SK-N-SH treated with all-trans-retinoic acid at 6 μM for 48 hours (cell line): ENCODE results near the gene TRIM17.

Experiments used
- ATAC-seq: fragments of 200-7000 bp; cut with Tn5 transposase; 3 replicates; pipeline ENCODE4 v1.9.1; 2020; ENCODE audit warnings: mild to moderate bottlenecking, moderate library complexity
- ARNTL ChIP-seq: fragments of 450-650 bp; formaldehyde crosslinking; IDR thresholded peaks from 2 replicates; pipeline ENCODE4 v1.5.0; 2020; ENCODE audit warnings: low read depth, mild to moderate bottlenecking, moderate library complexity, borderline replicate concordance
- BACH2 ChIP-seq: fragments of 250-450 bp; sonication (Bioruptor Pico); IDR thresholded peaks from 2 replicates; pipeline ENCODE4 v1.9.0; 2021; ENCODE audit warnings: mild to moderate bottlenecking, borderline replicate concordance
- CSDC2 ChIP-seq: fragments of 250-450 bp; sonication (Bioruptor Pico); IDR thresholded peaks from 2 replicates; pipeline ENCODE4 v1.5.0; 2020; ENCODE audit warnings: mild to moderate bottlenecking, moderate library complexity
- ESRRG ChIP-seq: fragments of 250-450 bp; sonication (Bioruptor Pico); IDR thresholded peaks from 2 replicates; pipeline ENCODE4 v1.6.1; 2021; ENCODE audit warnings: mild to moderate bottlenecking
- GLIS3 ChIP-seq: fragments of 250-450 bp; sonication (Bioruptor Pico); IDR thresholded peaks from 2 replicates; pipeline ENCODE4 v1.5.0; 2020; ENCODE audit warnings: mild to moderate bottlenecking, moderate library complexity
- ISL1 ChIP-seq: fragments of 250-450 bp; sonication (Bioruptor Pico); IDR thresholded peaks from 2 replicates; pipeline ENCODE4 v2.1.2; 2022; ENCODE audit warnings: mild to moderate bottlenecking, moderate library complexity
- OSR1 ChIP-seq: fragments of 250-450 bp; sonication (Bioruptor Pico); IDR thresholded peaks from 2 replicates; pipeline ENCODE4 v1.8.0; 2022; ENCODE audit warnings: moderate library complexity, mild to moderate bottlenecking, inconsistent platforms
- PPARA ChIP-seq: fragments of 250-450 bp; sonication (Bioruptor Pico); IDR thresholded peaks from 2 replicates; pipeline ENCODE4 v1.5.0; 2020; ENCODE audit warnings: mild to moderate bottlenecking, borderline replicate concordance
- RARB ChIP-seq: fragments of 250-450 bp; sonication (Bioruptor Pico); IDR thresholded peaks from 2 replicates; pipeline ENCODE4 v1.8.0; 2021; ENCODE audit warnings: mild to moderate bottlenecking, moderate library complexity
- SNAI2 ChIP-seq: fragments of 250-450 bp; sonication (Bioruptor Pico); IDR thresholded peaks from 2 replicates; pipeline ENCODE4 v1.5.0; 2020; ENCODE audit warnings: mild to moderate bottlenecking, moderate library complexity
- TCF4 ChIP-seq: fragments of 250-450 bp; sonication (Bioruptor Pico); IDR thresholded peaks from 2 replicates; pipeline ENCODE4 v1.8.0; 2021; ENCODE audit warnings: mild to moderate bottlenecking, moderate library complexity, borderline replicate concordance
- TOX ChIP-seq: fragments of 250-450 bp; sonication (Bioruptor Pico); IDR thresholded peaks from 2 replicates; pipeline ENCODE4 v1.8.0; 2021; ENCODE audit warnings: mild to moderate bottlenecking, moderate library complexity, borderline replicate concordance
- ZC3H10 ChIP-seq: fragments of 250-450 bp; sonication (Bioruptor Pico); IDR thresholded peaks from 2 replicates; pipeline ENCODE4 v1.5.1; 2021; ENCODE audit warnings: mild to moderate bottlenecking, moderate library complexity
- ZFP3 ChIP-seq: fragments of 250-450 bp; sonication (Bioruptor Pico); IDR thresholded peaks from 2 replicates; pipeline ENCODE4 v1.5.0; 2020; ENCODE audit warnings: mild to moderate bottlenecking, moderate library complexity
- ZFP30 ChIP-seq: fragments of 450-650 bp; formaldehyde crosslinking; IDR thresholded peaks from 2 replicates; pipeline ENCODE4 v1.5.0; 2022; ENCODE audit warnings: mild to moderate bottlenecking, moderate library complexity
- ZNF565 ChIP-seq: fragments of 450-650 bp; formaldehyde crosslinking; conservative IDR thresholded peaks from 2 replicates; pipeline ENCODE4 v1.5.0; 2020; ENCODE audit warnings: low read depth, mild to moderate bottlenecking, moderate library complexity
- ZNF70 ChIP-seq: fragments of 450-650 bp; formaldehyde crosslinking; IDR thresholded peaks from 2 replicates; pipeline ENCODE4 v1.5.0; 2020; ENCODE audit warnings: mild to moderate bottlenecking, moderate library complexity
- ZNF8 ChIP-seq: fragments of 450-650 bp; formaldehyde crosslinking; IDR thresholded peaks from 2 replicates; pipeline ENCODE4 v1.5.0; 2020; ENCODE audit warnings: mild to moderate bottlenecking, moderate library complexity
- TF ChIP-seq, protein P1 (sequence below): fragments of 250-450 bp; sonication (Bioruptor Pico); IDR thresholded peaks from 2 replicates; pipeline ENCODE4 v1.5.1; 2021; ENCODE audit warnings: mild to moderate bottlenecking, moderate library complexity
- TF ChIP-seq, protein P2 (sequence below): fragments of 250-450 bp; sonication (Bioruptor Pico); IDR thresholded peaks from 2 replicates; pipeline ENCODE4 v1.8.0; 2021; ENCODE audit warnings: low read depth, mild to moderate bottlenecking, moderate library complexity, borderline replicate concordance
- TF ChIP-seq, protein P3 (sequence below): fragments of 250-450 bp; sonication (Bioruptor Pico); IDR thresholded peaks from 2 replicates; pipeline ENCODE4 v1.8.0; 2020; ENCODE audit warnings: mild to moderate bottlenecking, moderate library complexity, borderline replicate concordance

Gene TRIM17, protein sequence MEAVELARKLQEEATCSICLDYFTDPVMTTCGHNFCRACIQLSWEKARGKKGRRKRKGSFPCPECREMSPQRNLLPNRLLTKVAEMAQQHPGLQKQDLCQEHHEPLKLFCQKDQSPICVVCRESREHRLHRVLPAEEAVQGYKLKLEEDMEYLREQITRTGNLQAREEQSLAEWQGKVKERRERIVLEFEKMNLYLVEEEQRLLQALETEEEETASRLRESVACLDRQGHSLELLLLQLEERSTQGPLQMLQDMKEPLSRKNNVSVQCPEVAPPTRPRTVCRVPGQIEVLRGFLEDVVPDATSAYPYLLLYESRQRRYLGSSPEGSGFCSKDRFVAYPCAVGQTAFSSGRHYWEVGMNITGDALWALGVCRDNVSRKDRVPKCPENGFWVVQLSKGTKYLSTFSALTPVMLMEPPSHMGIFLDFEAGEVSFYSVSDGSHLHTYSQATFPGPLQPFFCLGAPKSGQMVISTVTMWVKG

DNA sequence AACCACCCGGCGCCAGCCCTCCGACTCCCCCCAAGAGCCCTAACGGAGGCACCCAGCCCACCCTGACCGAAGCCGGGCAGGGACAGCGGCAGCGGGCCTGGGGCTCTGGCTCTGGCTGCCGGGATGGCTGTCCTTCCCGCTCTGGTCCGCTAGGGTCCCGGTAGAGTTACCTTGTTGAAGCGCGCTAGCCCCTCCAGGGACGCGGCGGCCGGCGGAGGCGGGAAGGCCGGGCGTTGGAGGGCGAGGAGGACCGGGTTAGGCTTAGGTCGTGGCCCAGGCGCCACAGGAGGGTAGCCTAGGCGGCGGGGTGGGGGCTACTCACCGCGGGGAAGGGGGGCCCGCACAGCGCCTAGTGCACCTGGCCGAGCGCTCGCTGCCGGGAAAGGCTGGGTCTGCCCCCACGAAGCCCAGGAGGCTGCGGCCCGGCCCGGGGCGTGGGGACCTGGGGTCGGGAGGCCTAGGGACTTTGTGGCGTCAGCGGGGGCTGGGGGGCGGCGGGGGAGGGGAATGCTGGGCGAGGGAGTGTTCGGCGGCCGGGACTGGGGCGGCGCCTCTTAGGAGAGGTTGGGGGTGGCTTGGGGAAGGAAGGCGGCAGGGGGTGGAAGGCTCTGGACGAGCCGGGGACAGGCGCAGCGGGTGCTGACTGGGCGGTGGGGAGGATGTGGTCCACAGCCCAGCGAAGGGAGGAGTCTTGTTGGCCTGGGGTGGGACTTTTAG, at the start of gene TRIM17:
Gene TRIM17, minus strand, starts transcription at position 645 of the 717 bp plus-strand sequence. CDS start 1,789 bp downstream, outside the sequence.
- peak; percentile 90 for ATAC-seq

DNA sequence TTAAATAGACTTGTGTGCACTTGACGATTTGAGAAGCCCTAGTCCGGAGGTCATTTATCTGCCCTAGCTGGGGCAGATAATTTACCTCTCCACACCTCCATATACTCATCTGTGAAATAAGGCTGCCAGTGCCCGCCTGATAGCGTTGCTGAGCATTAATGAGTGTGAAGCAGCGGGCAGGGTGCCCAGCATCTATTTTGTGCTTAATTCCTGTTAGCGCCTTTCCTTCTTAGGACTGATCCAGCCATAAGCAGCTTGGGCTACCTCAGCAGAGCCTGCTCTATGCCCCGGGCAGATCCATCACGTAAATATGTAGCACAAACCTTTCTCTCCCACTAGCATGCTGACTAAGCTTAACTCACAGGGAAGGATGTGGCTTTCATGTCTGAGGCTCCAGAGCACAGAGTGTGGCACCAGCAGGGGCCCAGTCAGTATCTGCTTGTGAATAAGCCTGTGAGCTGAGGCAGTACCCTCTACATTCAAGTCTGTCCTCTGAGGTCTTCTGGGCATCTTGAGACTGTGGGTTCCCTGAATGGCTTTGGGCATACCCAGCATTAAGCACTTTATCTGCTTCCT, 49.0 kb upstream of the TRIM17 start:
- no peak for ATAC-seq
- no peak for TF ChIP-seq ZNF70 (CRISPR knock-in tag)
- TF ChIP-seq RARB (CRISPR knock-in tag) = no peak
- TF ChIP-seq, protein P1, sequence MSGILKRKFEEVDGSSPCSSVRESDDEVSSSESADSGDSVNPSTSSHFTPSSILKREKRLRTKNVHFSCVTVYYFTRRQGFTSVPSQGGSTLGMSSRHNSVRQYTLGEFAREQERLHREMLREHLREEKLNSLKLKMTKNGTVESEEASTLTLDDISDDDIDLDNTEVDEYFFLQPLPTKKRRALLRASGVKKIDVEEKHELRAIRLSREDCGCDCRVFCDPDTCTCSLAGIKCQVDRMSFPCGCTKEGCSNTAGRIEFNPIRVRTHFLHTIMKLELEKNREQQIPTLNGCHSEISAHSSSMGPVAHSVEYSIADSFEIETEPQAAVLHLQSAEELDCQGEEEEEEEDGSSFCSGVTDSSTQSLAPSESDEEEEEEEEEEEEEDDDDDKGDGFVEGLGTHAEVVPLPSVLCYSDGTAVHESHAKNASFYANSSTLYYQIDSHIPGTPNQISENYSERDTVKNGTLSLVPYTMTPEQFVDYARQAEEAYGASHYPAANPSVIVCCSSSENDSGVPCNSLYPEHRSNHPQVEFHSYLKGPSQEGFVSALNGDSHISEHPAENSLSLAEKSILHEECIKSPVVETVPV = no peak
- TF ChIP-seq, all 23 proteins: peak for 0

More for the DNA sequence above, at the start of gene TRIM17:
- TF ChIP-seq ARNTL (no peak), ZFP30 (CRISPR knock-in tag) (no peak), ZNF565 (no peak), ZFP3 (no peak), RARB (CRISPR knock-in tag) (no peak), TCF4 (no peak), TOX (CRISPR knock-in tag) (no peak), ESRRG (CRISPR knock-in tag) (no peak), ZNF8 (CRISPR knock-in tag) (no peak)
- TF ChIP-seq, protein P2, sequence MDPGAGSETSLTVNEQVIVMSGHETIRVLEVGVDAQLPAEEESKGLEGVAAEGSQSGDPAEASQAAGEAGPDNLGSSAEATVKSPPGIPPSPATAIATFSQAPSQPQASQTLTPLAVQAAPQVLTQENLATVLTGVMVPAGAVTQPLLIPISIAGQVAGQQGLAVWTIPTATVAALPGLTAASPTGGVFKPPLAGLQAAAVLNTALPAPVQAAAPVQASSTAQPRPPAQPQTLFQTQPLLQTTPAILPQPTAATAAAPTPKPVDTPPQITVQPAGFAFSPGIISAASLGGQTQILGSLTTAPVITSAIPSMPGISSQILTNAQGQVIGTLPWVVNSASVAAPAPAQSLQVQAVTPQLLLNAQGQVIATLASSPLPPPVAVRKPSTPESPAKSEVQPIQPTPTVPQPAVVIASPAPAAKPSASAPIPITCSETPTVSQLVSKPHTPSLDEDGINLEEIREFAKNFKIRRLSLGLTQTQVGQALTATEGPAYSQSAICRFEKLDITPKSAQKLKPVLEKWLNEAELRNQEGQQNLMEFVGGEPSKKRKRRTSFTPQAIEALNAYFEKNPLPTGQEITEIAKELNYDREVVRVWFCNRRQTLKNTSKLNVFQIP (CRISPR knock-in tag) = no peak
- TF ChIP-seq, protein P1 = no peak

DNA sequence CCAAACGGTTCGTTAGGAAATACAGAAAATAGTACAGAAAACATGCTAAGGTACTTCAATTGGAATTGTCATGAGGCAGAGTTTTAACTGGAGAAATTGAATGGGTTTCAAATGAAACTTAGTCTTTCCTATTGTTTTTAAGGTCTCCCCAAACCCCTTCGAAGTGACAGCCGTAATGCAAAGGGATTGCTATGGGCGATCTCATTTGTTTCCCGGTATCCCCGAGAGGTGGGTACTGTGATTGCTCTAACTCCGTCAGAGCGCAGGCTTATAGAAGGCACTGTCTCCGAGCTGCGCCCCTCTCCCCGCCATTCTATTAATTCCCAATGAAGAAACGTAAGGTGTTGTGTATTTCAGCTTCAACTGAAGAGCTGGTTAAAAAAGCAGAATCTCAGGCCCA, 48.5 kb upstream of the TRIM17 start:
- no peak for ATAC-seq
- TF ChIP-seq ZC3H10 (CRISPR knock-in tag) (no peak), ISL1 (CRISPR knock-in tag) (no peak), ESRRG (CRISPR knock-in tag) (no peak), ZFP3 (no peak), ZNF70 (CRISPR knock-in tag) (no peak), ZNF8 (CRISPR knock-in tag) (no peak), TCF4 (no peak), GLIS3 (CRISPR knock-in tag) (no peak), SNAI2 (CRISPR knock-in tag) (no peak), OSR1 (CRISPR knock-in tag) (no peak), PPARA (CRISPR knock-in tag) (no peak), BACH2 (no peak), ZNF565 (no peak), RARB (CRISPR knock-in tag) (no peak), CSDC2 (no peak), TOX (CRISPR knock-in tag) (no peak), ZFP30 (CRISPR knock-in tag) (no peak)
- TF ChIP-seq, protein P1 = no peak
- TF ChIP-seq, protein P2 (CRISPR knock-in tag) = no peak
- TF ChIP-seq, protein P3, sequence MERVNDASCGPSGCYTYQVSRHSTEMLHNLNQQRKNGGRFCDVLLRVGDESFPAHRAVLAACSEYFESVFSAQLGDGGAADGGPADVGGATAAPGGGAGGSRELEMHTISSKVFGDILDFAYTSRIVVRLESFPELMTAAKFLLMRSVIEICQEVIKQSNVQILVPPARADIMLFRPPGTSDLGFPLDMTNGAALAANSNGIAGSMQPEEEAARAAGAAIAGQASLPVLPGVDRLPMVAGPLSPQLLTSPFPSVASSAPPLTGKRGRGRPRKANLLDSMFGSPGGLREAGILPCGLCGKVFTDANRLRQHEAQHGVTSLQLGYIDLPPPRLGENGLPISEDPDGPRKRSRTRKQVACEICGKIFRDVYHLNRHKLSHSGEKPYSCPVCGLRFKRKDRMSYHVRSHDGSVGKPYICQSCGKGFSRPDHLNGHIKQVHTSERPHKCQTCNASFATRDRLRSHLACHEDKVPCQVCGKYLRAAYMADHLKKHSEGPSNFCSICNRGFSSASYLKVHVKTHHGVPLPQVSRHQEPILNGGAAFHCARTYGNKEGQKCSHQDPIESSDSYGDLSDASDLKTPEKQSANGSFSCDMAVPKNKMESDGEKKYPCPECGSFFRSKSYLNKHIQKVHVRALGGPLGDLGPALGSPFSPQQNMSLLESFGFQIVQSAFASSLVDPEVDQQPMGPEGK (CRISPR knock-in tag) = no peak
